Measurements from ENCODE around the gene HIGD1A.
A peak's percentile ranks its signal among the peaks of the same experiment; 100 is the strongest.

HIGD1A gene

DNA sequence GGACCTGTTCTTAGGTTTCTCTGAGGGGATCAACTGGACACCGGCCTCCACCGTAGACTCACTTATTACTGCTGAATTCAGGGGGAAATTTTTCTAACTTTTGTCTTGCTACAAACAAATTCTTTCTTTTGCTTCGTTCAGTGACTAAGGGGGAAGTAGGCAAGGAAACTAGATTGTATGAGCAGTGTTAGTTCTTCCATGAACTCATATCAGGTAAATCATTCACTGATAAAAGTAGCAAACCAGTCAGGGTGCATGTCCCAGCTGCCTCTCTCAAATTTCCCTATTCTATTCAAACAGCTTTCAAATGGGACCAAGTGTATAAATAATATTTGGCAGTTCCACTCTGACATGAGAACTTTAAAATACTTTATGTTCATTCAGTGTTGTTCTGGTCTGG is 23.9 kb downstream of the HIGD1A start:
- TF ChIP-seq, protein P1, sequence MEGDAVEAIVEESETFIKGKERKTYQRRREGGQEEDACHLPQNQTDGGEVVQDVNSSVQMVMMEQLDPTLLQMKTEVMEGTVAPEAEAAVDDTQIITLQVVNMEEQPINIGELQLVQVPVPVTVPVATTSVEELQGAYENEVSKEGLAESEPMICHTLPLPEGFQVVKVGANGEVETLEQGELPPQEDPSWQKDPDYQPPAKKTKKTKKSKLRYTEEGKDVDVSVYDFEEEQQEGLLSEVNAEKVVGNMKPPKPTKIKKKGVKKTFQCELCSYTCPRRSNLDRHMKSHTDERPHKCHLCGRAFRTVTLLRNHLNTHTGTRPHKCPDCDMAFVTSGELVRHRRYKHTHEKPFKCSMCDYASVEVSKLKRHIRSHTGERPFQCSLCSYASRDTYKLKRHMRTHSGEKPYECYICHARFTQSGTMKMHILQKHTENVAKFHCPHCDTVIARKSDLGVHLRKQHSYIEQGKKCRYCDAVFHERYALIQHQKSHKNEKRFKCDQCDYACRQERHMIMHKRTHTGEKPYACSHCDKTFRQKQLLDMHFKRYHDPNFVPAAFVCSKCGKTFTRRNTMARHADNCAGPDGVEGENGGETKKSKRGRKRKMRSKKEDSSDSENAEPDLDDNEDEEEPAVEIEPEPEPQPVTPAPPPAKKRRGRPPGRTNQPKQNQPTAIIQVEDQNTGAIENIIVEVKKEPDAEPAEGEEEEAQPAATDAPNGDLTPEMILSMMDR (IDR thresholded peaks at IDR 0.05; ENCODE audit: borderline replicate concordance, insufficient read depth, low read depth, low read length): no peak
- no peak overlapping the region for H3K4me3 ChIP-seq (ENCODE audit: low read depth, low read length)

DNA sequence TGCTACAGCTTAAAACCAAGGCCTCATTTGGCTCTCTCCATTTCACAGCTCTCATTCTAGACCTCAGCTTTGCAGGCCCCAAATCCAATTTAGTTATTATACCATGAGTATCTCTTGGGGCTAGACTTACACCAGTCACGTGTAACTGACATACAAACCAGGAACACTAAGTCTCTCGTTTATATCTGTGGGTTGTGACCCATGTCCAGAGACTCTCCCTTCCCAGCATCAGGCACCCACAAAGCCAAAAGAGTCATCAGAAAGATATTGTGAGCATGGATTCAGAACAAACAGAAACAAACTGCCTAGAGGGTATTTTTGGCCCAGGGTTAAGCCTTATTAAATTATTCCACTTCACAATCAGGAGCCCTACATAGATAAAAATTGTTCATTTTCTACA is 25.6 kb downstream of the HIGD1A start:
- TF ChIP-seq, protein P1 (IDR thresholded peaks at IDR 0.05; ENCODE audit: borderline replicate concordance, insufficient read depth, low read depth, low read length): no peak
- H3K4me3 ChIP-seq (ENCODE audit: low read depth, low read length): no peak overlapping the region

DNA sequence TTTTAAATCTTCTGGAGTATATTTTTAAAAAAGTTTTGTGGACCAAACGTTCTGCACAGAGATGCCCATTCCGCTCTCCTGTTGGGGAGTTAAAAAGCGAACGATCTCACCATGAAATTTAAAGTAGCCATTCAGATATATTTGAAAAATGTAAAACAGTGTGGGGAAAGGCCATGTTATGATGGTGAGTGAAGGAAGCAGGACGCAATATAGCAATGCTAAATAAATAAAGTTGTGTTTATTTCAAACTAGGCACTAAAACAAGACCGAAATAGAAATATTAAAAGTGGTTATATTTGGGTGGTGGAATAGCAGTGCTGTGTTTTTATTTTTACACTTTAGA is 30.9 kb downstream of the HIGD1A start:
- H3K4me3 ChIP-seq (ENCODE audit: low read depth, low read length): peak overlapping the region; percentile 57
- TF ChIP-seq, protein P1 (IDR thresholded peaks at IDR 0.05; ENCODE audit: borderline replicate concordance, insufficient read depth, low read depth, low read length): no peak

DNA sequence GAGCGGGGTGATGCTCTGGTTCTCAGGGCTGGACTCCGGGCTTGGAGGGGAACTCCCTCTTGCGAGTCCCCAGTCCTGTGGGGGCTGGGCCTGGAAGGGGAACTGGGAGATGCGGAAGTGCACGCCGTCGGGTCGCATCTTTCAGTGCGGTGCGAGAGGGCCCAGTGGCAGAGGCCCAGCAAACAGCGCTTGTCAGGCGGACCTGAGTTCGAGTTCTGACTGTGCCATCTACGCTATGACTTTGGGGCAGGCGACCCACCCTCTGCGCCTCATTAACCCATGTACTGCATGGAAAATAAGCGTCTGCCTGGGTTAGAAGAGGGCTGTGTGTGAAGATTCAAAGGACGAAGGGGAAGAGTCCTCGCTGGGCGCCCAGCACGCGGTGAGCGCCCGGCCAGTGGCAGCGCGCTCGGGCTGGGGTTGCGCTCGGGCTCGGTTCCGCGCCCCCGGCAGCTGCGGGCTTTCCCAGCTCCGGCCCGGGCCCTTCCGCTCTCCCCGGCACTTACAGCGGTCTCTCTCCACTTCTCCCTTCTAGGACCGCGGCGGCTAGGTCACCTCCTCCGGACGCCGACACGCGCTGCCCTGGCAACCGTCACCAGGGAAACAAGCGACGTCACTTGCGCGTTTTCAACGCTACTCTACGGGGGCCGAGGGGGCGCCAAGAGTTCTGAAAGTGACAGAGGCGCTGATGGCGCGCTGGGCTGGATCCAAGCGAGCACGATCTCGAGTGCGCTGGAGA is 31.5 kb downstream of the HIGD1A start, which contains the start of gene CCDC13:
CCDC13 (minus strand) TSS at position 584 of the 739 bp plus-strand sequence. CDS start 14,908 bp downstream, outside the sequence.
- H3K4me3 ChIP-seq (ENCODE audit: low read depth, low read length): peak within 1 kb of the TSS; percentile 57
- TF ChIP-seq, protein P1 (IDR thresholded peaks at IDR 0.05; ENCODE audit: borderline replicate concordance, insufficient read depth, low read depth, low read length): no peak

DNA sequence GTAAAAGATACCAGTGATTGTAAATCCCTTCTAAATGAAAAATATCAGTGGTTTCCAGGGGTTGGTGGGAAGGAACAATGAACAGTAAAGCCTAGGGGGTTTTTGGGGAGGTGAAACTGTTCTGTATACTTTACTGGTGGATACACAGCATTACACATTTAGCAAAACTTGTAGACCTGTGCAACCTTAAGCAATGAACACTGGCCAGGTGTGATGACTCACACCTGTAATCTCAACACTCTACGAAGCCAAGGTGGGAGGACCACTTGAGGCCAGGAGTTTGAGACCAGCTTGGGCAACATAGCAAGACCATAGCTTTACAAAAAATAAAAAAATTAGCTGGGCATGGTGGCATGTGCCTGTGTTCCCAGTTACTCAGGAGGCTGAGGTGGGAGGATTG is 33.0 kb downstream of the HIGD1A start:
- TF ChIP-seq, protein P1 (IDR thresholded peaks at IDR 0.05; ENCODE audit: borderline replicate concordance, insufficient read depth, low read depth, low read length): no peak
- no peak overlapping the region for H3K4me3 ChIP-seq (ENCODE audit: low read depth, low read length)

DNA sequence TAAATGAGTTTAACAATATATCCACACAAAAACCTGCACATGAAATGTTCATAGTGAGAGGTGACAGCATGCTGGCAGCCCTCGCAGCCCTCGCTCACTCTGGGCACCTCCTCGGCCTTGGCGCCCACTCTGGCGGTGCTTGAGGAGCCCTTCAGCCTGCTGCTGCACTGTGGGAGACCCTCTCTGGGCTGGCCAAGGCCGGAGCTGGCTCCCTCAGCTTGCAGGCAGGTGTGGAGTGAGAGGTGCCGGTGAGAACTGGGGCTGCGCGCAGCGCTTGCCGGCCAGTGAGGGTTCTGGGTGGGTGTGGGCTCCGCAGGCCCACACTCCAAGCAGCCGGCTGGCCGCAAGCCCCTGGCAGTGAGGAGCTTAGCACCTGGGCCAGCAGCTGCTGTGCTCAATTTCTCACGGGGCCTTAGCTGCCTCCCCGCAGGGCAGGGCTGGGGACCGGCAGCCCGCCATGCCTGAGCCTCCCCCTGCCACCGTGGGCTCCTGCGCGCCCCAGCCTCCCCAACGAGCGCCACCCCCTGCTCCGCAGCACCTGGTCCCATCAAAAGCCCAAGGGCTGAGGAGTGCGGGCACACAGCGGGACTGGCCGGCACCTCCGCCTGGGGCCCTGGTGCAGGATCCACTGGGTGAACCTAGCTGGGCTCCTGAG is 34.7 kb downstream of the HIGD1A start:
- TF ChIP-seq, protein P1 (IDR thresholded peaks at IDR 0.05; ENCODE audit: borderline replicate concordance, insufficient read depth, low read depth, low read length): no peak
- H3K4me3 ChIP-seq (ENCODE audit: low read depth, low read length): no peak overlapping the region
